Prostate gland (tissue), 2 donors: Measurements from ENCODE around the gene HNF4A. TPM values are rescaled to one million over a fixed set of nuclear protein-coding genes. Genes with fewer than 3 reads are reported as not detected.

Source experiments
- DNase-seq: peaks from one replicate; pipeline ENCODE4 v3.0.0-alpha.2; 2019; ENCODE audit warnings: low spot score
- H3K27ac ChIP-seq, 2 donors: fragments of 200-600 bp; sonication (generic); 2 replicates each; pipeline ENCODE4 v1.5.1; 2017 to 2019
- H3K27me3 ChIP-seq: fragments of 200-600 bp; sonication (generic); replicated peaks from 2 replicates; pipeline ENCODE4 v1.5.1; 2019; ENCODE audit not compliant: insufficient read depth
- H3K36me3 ChIP-seq, 2 donors: fragments of 200-600 bp; sonication (generic); 1 replicate in 1 of 2; 2 replicates in 1 of 2; pipeline versions ENCODE4 v1.5.1 to v1.8.1; 2017 to 2019
- H3K4me1 ChIP-seq: fragments of 200-600 bp; sonication (generic); replicated peaks from 2 replicates; pipeline ENCODE4 v1.5.1; 2019
- H3K4me3 ChIP-seq, 2 donors: fragments of 200-600 bp; sonication (generic); 2 replicates each; pipeline ENCODE4 v1.5.1; 2017 to 2019
- H3K9me3 ChIP-seq: fragments of 200-600 bp; sonication (generic); 2 replicates; pipeline ENCODE4 v1.5.1; 2017
- POLR2A ChIP-seq: fragments of 450-650 bp; IDR thresholded peaks from one replicate; pipeline ENCODE4 v1.6.1; 2016; ENCODE audit warnings: antibody characterized with exemption, mild to moderate bottlenecking
- POLR2AphosphoS5 ChIP-seq: sonication (generic); formaldehyde crosslinking; IDR thresholded peaks from one replicate; pipeline ENCODE4 v1.6.1; 2017; ENCODE audit warnings: antibody characterized with exemption
- WGBS: methylation state at CpG from one replicate; pipeline ENCODE4 v1.1.5; 2018; 5-methylcytosine and 5-hydroxymethylcytosine counted together
- intact Hi-C: fragments of 100-400 bp; cut with DNase I; formaldehyde crosslinking; loops from one replicate; pipeline ENCODE4 v1.14.2; 2022
- total RNA-seq, 2 donors: library from RNA; depleted of rRNA; stranded (reverse); fragments of >200 nt; gene quantifications; one replicate each; pipeline ENCODE4 v1.1.0, GENCODE V29; 2016
- TF ChIP-seq, protein P1 (sequence below), 4 experiments: fragments of 200-600 bp in 2 of 4; fragments of 450-650 bp in 2 of 4; sonication (generic) in 2 of 4; IDR thresholded peaks; 1 replicate in 3 of 4; 2 replicates in 1 of 4; pipeline ENCODE4 v1.5.1; 2016 to 2019; ENCODE audit warnings: antibody characterized with exemption in 4 of 4, mild to moderate bottlenecking in 2 of 4, moderate library complexity in 2 of 4

Gene HNF4A
- total RNA-seq, 2 donors from 2014 or later = not detected

GRCh38 chr20:44431502-44432234 lies 76.2 kb downstream of the HNF4A start:
- WGBS = 46% methylated on average over 11 of the region's 11 CpGs
- no peak for DNase-seq
- H3K9me3 ChIP-seq = no peaks in the 10 kb centered on the region
- H3K27ac ChIP-seq = no peak overlapping the region
- H3K4me3 ChIP-seq = no peak overlapping the region
- no peaks in the 10 kb centered on the region for H3K4me1 ChIP-seq
- TF ChIP-seq POLR2AphosphoS5 = no peak
- TF ChIP-seq, protein P1, sequence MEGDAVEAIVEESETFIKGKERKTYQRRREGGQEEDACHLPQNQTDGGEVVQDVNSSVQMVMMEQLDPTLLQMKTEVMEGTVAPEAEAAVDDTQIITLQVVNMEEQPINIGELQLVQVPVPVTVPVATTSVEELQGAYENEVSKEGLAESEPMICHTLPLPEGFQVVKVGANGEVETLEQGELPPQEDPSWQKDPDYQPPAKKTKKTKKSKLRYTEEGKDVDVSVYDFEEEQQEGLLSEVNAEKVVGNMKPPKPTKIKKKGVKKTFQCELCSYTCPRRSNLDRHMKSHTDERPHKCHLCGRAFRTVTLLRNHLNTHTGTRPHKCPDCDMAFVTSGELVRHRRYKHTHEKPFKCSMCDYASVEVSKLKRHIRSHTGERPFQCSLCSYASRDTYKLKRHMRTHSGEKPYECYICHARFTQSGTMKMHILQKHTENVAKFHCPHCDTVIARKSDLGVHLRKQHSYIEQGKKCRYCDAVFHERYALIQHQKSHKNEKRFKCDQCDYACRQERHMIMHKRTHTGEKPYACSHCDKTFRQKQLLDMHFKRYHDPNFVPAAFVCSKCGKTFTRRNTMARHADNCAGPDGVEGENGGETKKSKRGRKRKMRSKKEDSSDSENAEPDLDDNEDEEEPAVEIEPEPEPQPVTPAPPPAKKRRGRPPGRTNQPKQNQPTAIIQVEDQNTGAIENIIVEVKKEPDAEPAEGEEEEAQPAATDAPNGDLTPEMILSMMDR (IDR thresholded peaks at IDR 0.05) = no peak
- TF ChIP-seq POLR2A = no peak
- no peaks in the 10 kb centered on the region for H3K27me3 ChIP-seq
- intact Hi-C loops = no loop called here
- no peaks in the 10 kb centered on the region for H3K36me3 ChIP-seq

DNA sequence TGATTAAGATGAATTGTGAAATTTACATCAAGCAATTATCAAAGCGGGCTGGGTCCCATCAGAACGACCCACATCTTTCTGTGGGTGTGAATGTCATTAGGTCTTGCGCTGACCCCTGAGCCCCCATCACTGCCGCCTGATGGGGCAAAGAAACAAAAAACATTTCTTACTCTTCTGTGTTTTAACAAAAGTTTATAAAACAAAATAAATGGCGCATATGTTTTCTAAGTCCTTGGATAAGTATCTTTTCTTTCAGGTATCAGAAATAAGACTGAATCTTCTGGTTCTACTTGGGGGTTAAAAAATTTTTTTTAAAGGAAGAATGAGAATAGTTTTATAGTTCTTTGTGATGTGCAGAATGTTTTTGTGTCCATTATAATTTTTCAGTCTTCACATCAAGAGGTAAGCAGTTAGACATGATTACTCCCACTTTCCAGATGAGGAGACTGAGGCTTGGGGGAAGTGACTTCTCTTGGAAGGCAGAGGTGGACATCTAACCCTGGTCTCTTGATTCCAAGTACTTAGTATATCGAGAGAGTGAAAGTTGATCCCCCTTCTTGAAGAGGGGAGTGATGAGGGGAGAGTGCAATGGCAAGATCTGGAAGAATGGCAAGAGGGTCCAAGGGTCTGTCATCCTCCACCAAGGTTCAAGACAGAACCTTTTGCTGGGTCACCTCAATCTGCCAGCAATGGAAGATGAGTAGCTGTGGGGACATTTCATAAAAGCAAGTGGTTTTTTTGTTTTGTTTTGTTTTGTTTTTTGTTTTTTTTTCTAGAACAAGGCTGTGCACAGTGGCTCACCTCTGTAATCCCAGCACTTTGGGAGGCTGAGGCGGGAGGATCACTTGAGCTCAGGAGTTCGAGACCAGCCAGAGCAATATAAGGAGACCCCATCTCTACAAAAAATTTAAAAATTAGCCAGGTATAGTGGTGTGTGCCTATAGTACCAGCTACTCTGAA lies 77.4 kb downstream of the HNF4A start:
- Histone ChIP-seq H3K9me3 (no peaks in the 10 kb centered on the region), H3K27me3 (no peaks in the 10 kb centered on the region), H3K4me1 (no peaks in the 10 kb centered on the region), H3K27ac (no peak overlapping the region), H3K4me3 (no peak overlapping the region), H3K36me3 (no peaks in the 10 kb centered on the region)
- intact Hi-C loops = no loop called here
- WGBS = 83% methylated on average over 8 of the region's 8 CpGs
- DNase-seq = no peak
- no peak for TF ChIP-seq POLR2AphosphoS5
- TF ChIP-seq, protein P1 (IDR thresholded peaks at IDR 0.05) = no peak
- TF ChIP-seq POLR2A = no peak

DNA sequence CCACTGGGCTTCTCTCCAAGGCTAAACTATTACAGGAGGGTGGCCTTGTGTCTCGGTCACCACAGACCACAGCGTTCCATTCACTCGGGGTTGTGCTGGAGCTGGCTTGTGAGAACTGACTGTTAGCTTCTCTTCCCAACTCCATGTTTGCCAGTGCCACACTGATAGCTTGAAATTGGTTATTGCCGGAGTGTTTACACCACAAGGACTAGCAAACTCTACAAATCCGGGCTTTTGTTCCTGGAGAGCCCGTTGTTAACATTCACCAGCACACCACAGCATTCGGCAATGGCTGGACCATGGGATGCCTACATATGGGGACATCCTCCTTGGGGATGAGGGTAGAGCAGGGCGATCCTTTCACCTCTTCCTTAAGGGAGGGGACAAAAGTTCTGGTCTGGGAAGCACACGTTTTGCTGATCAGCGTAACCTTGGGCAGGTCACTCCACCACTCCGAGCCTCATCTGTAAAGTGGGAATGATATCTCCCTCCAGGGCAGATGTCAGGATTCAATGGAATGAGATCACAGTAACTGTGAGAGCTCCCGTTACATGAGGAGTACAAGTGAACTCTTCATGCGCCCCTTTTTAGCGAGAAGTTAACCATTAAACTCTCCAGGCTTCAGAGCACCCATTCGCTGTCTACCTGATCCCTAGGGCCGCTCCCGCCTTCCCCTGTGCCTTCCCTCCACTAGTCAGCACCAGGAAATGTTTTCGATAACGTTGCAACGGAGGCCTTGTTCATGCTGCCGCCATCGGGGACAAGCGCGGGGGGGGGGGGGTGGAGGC lies 78.4 kb downstream of the HNF4A start:
- Histone ChIP-seq H3K4me3 (no peak overlapping the region), H3K27me3 (no peaks in the 10 kb centered on the region), H3K9me3 (no peaks in the 10 kb centered on the region), H3K36me3 (no peaks in the 10 kb centered on the region), H3K4me1 (no peaks in the 10 kb centered on the region), H3K27ac (no peak overlapping the region)
- WGBS = 59% methylated on average over 22 of the region's 24 CpGs
- intact Hi-C loops = no loop called here
- DNase-seq = no peak
- no peak for TF ChIP-seq POLR2A
- TF ChIP-seq, protein P1 (IDR thresholded peaks at IDR 0.05) = no peak
- TF ChIP-seq POLR2AphosphoS5 = no peak

DNA sequence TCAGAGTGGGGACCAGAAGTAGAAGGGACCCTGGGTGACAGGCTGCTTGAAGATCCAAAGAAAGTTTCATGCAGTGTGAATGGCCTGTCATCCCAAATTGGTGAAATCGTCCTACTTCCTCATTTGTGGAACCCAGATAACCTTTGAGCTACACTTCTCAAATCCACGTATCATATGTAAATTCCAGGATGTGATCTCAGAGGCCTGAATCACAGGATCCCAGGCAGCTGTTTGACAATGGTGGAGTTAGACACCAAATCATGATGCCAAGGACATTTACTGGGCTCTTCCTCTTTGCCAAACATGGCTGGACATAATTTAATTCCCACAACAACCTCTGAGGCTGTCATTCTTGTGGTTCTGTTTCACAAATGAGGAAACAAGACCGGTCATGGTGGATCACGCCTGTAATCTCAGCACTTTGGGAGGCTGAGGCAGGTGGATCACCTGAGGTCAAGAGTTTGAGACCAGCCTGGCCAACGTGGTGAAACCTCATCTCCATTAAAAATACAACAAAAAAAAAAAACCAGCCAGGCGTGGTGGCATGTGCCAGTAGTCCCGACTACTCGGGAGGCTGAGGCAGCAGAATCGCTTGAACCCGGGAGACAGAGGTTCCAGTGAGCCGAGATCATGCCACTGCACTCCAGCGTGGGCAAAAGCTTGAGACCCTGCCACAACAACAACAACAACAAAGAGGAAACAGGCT lies 80.3 kb downstream of the HNF4A start:
- Histone ChIP-seq H3K36me3 (no peaks in the 10 kb centered on the region), H3K4me1 (no peaks in the 10 kb centered on the region), H3K4me3 (no peak overlapping the region), H3K9me3 (no peaks in the 10 kb centered on the region), H3K27ac (no peak overlapping the region), H3K27me3 (no peaks in the 10 kb centered on the region)
- intact Hi-C loops = no loop called here
- TF ChIP-seq POLR2A (no peak), POLR2AphosphoS5 (no peak)
- TF ChIP-seq, protein P1 (IDR thresholded peaks at IDR 0.05) = no peak
- WGBS = 79% methylated on average over 12 of the region's 12 CpGs
- no peak for DNase-seq
